HG03565 (cell line): ENCODE measurements around the gene IFT88.

Source experiments
- ATAC-seq: cut with Tn5 transposase; IDR thresholded peaks from one replicate; pipeline ENCODE4 v1.9.1; 2021; ENCODE audit warnings: mild to moderate bottlenecking, moderate library complexity; ENCODE audit not compliant: unreplicated experiment

The IFT88 gene, protein sequence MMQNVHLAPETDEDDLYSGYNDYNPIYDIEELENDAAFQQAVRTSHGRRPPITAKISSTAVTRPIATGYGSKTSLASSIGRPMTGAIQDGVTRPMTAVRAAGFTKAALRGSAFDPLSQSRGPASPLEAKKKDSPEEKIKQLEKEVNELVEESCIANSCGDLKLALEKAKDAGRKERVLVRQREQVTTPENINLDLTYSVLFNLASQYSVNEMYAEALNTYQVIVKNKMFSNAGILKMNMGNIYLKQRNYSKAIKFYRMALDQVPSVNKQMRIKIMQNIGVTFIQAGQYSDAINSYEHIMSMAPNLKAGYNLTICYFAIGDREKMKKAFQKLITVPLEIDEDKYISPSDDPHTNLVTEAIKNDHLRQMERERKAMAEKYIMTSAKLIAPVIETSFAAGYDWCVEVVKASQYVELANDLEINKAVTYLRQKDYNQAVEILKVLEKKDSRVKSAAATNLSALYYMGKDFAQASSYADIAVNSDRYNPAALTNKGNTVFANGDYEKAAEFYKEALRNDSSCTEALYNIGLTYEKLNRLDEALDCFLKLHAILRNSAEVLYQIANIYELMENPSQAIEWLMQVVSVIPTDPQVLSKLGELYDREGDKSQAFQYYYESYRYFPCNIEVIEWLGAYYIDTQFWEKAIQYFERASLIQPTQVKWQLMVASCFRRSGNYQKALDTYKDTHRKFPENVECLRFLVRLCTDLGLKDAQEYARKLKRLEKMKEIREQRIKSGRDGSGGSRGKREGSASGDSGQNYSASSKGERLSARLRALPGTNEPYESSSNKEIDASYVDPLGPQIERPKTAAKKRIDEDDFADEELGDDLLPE

DNA sequence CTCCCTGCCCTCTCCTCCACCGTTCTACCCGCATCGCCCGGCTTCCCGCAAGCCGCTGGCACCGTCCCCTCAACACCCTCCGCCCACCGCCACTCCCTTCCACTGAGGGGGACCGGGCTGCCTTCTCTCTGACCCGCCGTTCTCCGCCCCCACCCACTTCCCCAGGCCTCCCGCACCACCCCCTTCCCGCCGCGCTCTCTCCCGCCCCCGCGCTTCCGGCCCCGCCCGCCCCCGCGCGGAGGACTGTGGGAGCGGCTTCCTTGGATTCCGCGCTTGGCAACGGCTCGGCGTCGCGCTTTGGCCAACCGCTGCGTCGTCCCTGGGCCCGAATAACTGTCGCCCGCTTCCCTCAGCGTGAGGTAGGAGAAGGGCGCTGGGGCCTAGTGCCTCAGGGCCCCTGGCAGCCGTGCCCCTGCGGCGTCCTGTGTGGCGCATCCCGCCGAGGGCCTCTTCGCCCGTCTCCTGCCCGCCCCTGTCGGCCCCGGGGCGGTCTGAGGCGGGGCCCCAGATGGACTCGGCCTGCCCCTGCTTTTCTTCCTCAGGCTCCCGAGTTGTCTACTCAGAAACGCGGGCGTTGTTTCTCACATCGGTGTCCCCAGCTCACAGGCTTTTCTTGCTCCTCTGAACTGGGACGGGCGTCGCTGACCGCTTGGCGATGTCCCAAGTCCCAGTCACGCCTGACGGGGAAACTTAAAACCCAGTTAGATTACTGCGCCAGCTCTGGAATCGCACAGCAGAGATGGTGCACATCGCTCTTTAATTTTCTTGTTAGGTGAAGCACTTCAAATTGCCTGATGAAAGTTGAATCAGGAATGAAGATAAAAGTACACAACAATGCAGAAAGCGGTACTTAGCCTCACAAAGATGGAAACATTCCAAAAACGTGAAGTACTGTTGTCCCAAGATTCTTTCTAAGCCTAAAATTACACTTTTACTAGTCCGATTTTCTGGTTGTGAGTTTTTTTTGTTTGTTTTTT, at the start of gene IFT88:
IFT88 (plus strand) TSS at position 260 of the 977 bp plus-strand sequence. CDS start 7,229 bp downstream, outside the sequence.
- ATAC-seq: peak; percentile 67

DNA sequence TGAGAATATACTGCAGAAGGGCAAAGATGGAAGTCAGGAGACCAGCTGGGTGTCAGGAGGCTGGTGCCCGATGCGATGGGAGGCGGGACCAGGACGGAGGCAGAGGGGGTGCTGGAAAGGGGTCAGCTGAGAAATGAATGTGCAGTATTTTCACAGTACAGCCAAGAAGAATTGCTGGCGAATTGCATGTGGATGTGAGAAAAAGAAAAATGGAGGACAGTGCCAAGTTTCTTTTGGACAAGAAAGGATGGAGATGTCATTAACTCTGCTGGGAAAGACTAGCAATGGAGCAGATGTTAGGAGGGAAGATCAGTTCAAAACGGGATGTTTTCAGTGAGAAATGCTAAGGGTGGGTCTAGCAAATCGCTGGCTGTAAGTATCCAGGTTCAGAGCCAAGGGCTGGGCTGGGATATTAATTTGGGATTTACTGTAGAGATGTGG, 48.3 kb upstream of the IFT88 start:
- no peak for ATAC-seq

DNA sequence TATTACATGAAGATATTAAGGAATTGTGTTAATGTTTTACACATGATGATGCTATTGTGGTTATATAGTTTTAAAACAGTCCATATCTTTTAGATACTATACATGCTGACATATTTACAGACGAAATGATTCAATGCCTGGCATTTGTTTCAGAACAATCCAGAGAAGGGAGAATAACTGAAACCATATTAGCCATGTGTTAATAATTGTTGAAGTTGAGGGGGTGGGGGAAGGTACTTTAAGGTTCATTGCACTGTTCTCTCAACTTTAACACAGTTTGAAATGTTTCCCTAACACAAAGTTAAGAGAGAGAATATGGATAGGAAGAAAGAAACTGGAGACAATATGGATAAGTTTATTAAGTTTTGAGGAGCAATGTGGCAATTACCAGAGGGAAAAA, 47.1 kb upstream of the IFT88 start:
- no peak for ATAC-seq

DNA sequence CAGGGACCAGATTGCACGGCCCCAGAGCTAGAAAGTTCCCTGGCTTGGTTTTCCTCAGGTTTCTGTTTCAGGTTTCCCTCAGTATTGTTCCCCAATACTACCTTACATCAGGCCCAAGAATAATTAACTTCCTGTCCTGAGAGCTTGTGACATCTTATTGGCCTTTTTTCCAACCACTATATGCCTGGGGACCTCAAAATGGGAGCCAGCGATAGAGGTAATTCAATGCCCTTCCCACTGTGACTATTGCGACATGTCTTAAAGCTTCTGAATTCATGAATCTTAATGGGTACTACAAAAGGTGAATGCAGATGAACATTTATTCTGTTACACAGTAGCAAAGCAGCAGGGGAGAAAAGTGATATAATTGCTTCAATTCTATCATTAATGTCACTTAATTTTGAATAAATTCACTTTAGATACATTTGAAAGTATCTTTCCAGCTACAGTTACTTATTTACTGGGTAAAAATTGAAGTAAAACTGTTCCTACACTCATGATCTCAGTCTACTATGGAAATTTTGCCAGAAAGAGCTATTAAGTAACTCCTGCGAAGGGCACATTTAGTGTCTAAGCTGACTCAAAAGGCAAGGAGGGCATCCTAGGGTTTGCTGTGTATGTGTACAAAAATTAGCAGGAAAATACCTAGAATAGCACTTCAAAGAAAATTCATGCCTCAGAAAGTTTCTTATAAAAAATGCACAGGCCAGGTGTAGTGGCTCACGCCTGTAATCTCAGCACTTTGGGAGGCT, 45.4 kb upstream of the IFT88 start:
- no peak for ATAC-seq

DNA sequence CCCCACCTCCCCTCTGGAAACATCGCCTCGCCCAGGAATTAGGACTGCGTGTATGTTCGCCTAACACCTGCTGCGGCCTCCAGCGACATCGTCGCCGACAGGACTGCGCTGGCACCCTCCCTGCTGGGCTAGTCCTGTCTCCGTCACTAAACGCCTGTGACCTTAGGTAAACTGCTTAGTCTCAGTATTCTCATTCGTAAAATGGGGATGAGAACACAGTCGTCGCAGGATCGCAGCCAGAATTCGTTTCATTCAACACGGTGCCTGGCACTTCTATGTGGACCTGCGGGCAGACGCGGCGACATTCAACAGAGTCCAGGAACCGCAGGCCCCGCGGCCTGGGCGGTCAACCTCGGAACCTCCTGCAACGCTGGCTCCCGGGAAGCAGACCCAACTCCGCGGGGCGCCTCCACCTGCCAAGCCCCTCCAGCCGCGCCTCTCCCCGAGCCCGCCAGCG, 41.8 kb upstream of the IFT88 start:
- ATAC-seq: no peak

DNA sequence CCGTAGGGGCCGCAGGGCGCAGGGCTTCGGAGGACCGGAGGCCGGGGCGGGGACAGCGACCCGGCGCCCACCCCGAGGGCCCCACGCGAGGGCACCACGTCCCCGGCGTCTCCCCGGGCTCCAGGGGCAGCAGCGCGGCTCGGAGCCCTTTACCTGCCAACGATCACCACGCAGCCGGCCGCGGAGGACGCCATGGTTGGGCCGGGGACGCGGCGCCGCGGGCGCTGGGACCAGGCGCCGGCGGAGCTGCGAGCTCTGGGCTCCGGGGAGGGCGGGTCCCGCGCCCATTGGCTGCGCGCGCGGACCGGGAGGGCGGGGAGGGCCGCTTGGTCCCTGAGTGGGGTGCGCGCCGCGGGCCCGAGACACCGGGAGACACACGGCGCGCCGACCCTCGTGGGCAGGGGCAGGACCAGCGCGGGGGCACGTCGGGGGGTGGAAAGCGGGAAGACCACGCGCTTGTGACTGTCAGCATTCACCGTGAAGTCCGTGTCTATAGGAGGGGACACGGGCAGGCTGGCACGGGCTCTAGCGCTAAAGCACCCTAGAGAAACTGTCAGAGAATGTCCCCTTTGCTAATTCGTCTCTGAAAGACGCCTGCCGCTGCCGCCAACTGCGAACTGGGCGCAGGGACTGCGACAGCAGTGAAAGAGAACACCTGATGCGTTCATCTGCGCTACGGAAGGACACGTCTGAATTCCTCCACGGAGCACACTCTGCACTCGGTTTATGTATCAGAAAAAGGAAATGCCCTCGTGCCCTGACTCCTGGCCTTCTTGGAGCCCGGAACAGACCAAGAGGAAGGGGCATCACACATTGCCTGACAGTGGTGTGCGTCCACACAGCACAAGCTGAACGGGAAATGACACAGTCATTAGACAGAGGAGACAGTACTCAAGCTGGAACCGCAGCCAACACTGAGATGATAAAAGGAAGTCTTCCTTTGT, 41.1 kb upstream of the IFT88 start, which contains the start of gene CRYL1:
CRYL1 (minus strand) TSS at position 257 of the 944 bp plus-strand sequence; CDS start at position 194, 63 bp downstream.
- peak; percentile 53 for ATAC-seq

DNA sequence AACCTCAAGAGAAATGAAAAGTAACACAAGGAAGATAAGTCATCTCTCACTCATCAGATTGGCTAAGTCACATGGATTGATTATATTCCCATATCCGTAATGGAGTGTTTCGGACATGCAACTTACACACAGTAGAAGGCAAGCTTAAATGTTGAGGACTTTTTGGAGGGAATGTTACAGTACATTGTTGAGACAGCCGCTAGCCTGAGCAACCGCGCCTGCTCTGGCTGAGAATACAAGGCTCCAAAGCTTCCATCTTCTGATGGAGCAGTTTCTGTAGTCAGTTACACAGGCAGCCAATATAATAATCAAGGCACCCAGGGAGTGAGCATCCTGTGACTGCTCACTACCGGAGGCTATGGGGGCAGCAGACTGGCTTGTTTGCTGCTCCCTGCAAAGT, 40.3 kb upstream of the IFT88 start:
- ATAC-seq: no peak

DNA sequence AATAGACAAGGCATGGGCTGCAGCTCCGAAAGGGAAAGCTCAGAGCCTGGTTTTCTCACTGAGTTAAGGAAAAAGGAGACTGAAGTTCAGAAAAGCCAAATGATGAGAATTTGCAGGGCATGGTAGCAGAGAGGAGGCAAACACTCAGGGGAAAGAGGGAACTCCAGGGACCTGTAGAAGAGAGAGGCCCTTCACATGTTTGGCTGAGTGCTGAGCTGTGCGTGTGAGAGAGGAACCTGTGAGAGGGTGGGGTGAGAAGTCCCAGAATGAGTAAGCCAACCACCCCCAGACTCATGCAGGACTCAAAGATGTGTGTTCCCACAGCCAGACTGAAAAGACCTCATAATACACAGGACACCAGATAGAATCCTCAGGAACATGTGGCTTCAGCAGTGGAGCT, 38.5 kb upstream of the IFT88 start:
- ATAC-seq: peak; percentile 39

DNA sequence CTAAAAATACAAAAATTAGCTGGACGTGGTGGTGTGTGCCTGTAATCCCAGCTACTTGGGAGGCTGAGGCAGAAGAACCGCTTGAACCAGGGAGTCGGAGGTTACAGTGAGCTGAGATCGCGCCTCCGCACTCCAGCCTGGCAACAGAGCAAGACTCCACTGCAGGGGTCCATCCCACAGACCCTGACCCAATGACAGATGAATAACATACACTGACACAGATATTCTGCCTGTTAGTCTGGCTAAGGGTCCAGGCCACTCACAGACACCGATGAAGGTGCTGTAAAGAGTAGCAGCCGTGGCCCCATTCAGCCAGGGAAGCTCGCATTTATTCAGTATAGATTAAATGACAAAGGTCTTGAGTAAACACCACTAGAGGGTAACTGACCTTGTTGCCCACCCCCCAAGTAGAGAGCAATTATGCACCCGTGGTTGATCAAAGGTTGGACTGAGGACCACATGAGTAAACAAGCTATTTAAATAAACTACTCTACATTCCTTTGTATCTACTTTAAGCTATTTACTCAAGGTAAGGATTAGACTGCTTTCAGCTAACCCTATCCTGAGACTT, 32.8 kb upstream of the IFT88 start:
- no peak for ATAC-seq

DNA sequence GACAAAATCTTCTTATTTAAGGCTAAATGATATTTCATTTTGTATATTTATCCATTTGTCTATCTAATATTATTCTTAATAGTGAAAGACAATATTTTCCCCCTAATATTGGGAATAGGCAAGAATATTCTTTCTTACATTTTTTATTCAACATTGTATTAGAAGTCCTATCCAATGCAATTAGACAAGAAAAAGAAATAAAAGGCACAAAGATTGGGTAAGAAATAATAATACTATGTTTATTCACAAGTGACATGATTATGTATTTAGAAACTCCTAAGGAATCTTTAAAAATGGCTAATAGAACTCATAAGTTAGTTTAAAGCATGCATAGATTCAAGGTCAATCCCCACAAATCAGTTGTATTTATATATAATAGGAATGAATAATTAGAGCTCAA, 30.0 kb upstream of the IFT88 start:
- no peak for ATAC-seq

DNA sequence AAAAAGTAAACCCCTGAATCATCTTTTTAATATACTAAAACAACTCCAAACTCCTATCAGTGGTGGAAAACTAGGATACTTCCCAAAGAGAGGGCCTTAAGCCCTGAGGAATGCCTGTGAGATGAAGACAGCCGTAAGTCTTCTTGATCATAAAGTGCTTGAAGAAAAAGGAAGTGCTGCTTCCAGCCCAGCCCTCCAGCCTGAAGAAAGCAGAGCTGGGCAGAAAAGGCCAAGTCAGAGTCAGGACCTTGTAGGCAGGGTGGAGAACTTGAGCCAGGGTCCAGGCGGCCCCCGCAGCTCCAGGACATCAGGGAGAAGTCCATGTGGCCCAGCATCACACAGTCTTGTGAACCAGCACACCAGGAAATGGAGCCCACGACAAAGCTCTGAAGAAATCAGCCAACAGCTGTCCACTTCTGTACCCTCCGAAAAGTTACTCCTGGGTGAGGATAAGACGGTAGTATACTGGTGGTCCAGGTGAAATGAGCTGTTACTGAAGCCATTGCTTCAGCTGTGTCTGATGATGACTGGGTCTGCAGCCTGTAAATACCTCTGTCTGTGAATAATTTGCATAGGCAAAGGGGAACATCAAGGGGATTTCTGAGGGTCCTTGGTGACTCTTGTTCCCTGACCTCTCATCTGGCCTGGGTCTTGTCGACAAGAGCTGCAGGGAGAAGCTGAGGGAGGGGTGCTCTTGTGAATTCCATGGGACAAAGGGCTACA, 22.6 kb upstream of the IFT88 start:
- ATAC-seq: no peak

DNA sequence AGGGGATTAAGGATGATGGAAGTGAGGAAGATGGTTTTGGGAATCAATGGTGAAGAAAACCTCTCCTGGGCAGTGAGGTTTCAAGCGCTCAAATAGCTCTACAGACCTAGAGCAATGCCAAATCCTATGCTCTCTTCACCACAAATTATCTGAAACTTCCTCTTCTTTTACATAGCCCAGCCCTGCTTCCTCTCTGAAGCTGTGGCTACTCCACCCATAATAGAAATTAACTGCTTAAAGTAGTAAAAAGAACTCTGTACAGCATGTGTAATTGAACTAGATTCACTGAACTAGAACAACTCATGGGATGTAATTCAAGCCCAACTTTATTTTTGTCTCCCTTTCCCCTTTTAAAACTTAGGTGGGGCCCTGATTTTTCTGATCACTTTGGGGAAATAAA, 20.4 kb upstream of the IFT88 start:
- ATAC-seq: no peak

DNA sequence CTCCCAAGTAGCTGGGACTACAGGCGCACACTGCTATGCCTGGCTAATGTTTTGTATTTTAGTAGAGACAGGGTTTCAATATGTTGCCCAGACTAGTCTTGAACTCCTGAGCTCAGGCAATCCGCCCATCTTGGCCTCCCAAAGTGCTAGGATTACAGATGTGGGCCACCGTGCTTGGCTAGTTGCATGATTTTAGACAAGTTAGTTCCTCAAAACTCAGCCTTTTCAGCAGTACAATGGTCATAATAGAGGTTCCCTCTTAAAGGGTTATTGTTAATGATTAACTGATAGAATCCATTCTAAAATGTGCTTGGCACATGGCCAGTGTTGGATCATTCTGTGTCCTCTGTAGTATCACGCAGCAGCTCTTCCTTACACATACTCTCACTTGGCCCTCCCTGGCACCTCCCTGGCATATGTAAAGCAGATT, 19.5 kb upstream of the IFT88 start:
- no peak for ATAC-seq

DNA sequence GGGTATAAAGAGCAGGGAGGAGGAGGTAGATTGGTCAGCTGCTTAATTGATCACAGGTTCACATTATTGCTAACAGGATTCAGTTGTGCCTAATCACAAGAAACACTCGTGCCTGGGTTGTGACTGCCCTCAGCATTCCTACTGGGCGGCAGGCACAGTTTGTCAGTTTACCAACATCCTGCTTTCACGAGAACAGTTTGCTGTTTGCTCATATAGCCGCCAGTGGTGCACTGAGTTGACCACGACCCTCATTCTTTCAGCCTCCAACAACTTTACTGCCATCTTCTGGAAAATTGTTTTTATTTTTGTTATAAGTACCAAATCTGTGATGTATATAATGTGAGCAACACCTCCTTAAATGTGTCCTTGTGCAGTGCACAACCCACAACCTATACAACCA, 16.2 kb upstream of the IFT88 start:
- no peak for ATAC-seq

DNA sequence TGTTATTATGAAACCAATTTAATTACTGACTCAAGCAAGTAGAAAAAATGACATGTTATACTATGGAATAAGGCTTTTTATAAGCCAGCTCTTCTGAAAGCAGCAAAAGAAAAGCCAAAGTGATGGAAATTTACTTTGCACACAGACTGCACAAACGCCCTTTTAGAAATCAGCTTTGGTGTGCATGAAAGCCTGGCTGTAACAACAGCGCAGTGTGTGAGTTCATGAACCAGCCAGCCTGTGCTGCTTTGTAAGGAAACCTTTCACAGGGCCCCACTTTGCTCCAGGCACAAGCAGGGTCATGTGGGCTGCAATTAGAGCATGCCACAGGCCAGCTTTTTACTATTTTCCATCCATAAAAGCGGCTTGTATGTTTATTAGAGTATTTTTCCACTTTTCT, 13.6 kb upstream of the IFT88 start:
- ATAC-seq: no peak

DNA sequence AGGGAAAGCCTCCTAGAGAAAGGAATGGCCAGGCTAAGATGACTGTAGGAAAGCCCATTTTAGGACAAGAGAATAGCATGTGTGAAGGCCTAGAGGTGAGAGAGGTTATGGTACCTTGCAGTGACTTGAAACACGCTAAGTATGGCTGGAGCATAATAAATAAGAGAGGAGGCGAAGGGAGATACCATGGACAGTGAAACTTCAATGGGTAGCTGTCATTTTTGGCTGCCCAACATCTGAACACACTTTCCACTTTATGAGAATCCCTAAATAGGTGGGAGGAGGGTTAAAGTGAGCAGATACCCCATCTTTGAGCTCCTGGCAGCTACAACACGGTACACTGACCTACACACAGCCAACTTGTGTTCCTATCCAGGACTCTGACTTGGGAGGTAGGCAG, 8.0 kb upstream of the IFT88 start:
- no peak for ATAC-seq

DNA sequence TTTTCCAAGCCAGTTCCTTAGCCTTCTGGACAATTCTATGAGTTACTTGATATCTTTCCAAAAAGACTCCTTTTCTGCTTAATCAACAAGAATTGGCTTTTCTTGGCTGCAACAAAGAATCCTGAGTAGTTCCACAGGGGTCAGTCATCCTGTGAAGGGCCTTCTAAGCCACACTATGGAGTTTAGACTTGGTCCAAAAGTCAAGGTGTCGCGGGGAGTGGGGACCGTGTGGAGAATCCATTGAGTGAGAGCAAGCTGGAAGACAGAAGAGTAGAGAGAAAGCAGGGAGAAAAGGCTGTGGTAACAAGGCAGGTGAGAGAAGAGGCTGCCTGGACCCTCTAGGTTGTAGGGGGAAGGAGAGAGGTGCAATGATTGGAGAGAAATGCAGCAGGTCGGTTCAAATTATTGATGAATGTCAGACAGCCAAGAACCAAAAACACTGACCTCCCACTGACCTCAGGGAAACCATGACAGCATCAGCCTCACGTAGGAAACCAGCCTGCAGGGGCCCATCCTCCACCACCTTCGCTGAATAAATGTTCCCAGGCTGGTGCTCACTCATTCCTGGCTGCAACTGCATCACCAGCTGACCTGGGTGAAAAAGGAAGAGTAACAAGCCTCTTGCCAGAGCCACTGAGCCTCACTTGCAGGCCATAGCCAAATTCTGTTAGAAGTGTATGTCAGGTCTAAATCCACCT, 7.1 kb upstream of the IFT88 start:
- no peak for ATAC-seq
